Measurements from ENCODE around the gene HERC3. TPM values are rescaled to one million over a fixed set of nuclear protein-coding genes. Genes with fewer than 3 reads are reported as not detected.

Gene HERC3
- total RNA-seq, 1 donor from 2014 or later: 20.9 TPM

DNA sequence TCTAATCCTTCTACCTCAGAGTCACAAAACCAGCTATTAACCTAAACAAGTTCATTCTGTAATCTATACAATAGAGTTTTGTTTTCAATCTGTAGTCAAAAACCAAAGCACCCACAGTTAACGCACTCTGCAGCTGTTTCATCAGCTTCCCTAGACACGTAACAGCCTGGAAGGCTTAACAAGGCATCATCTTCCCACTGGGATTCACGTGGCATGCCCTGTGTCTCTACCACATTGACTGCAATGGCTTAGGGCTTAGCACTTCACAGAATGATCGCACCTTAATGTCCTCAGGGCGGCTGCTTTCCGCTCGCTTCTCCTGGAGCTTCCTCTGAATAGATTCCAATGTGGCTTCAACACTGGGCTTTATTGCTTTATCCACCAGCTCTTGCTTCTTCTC is 155.1 kb downstream of the HERC3 start:
- ATAC-seq: no peak

DNA sequence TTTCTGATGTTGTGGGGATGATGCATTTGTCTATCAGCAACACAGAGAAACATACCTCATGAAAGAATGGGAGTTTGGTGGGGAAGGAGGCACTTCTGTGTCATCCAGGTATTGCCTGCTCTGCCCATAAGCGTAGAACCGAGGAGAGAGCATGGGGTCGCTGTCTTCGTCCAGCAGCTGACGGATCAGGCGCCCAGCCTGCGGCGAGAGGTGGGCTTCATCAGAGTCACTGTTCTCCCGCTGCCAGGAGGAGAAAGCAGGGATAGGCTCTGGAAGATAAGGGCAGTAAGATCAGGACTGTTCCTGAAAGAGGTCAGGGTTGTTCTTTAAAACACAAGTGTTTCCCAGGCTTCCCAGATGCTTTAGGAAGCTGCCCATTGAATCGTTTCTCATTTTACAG is 158.1 kb downstream of the HERC3 start:
- no peak for ATAC-seq

DNA sequence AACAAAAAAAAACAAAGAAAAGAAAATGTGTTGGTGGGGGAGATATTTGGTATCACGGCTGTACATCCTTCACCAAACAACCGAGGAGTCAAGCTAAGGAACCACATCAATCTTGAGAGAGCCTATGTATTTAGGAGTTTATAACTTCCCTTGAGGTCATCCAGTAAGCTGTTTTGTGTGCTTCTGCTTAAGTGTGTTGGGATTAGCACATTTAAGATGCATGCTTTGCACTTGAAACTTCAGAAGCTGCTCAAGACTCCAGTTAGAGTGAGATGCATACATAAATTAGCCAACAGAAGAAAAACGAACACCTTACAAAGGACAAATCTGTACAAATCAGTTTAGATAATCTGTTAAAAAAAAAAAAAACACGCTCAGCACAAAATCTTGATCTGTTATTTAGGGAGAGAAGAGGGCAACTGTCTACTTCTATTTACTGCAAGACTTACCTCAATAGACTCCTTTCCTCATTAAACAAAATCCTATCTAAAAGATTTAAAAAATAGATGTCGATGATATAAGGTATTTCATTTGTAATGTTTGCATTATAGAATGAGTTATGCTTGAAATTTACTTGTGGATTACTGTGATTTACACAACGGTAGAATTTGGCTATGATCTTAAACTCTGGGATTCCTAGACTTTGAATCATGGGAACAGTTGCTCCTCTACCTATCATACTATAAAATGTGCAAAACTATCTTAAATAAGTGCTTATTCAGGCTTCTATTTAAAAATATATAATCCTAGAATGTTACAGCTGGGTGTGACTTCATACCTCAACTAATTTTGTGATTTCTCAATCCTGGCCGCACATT is 159.2 kb downstream of the HERC3 start:
- ATAC-seq: no peak

DNA sequence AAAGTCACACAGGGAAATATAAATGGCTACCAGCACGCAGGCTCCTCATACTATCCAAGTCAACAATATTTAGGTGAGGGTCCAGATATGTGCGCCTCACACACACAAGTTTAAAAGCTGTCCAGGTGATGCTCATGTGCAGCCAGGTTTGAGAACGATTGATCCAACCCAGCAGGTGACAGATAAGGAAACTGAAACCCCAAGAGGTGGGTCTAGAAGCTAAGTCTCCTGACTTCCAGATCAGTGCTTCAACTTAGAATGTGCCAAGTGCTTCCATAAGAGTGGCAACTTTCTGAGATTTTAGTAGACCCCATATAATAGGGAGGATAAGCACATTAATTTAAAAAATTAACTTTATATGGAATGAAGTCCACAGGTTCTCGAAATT is 159.8 kb downstream of the HERC3 start:
- no peak for ATAC-seq

DNA sequence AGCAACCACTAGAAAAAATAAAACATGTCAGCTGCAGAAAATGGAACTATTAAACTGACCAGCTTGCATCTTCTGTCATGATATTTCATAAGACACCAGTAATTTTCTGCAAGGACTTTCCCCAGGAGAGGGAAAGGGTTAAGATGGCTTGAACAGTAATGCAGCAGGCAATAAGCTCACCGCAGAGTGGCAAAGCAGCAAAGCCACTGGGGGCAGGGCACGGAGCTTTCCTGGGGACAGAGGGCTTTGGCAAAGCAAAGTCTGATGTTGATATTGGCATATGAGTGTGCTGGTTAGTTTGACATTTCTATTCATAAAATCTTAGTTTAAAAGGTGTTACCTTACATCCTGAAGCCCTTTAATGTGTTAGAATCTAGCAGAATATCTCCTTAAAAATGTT is 160.5 kb downstream of the HERC3 start:
- ATAC-seq: no peak

DNA sequence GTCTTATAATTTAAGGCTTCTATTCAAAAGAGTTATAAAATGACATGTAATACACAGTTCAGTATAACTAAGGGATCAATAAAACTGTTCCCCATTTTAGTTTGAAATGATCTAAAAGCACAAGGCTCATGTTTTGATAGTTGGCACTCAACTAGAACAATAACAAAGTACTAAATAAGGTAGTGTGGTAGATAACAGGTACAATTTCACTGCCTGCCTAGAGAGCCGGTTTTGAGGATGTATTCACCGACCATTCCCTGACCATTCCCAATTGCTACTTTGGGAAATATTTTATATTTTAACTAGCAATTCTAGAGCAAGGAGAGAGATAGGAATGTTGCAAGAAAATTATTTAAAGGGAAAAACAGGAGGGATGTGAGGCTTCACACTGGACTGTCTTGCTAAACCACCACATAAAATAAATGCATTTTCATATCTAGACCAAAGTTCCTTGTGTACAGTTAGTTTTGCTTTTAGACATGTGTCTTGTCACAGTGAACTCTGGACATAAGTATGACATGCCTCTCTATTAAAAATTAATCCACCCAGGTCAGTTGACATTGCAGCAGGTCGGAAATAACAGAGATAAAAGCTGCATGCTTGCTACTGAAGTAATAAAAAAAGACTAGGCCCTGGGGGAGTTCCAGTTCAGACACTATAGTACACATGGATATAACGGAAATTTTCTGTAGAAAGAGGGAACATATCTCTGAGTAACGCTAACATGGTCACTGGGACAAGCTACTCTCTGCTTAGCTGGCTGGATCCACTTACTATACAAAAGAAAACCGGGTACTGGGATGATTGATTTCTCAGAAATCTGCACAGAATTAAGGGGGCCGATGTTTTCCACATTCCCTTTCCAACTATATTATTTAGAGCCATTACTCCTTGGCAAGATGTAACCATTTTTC is 161.6 kb downstream of the HERC3 start:
- ATAC-seq: no peak

DNA sequence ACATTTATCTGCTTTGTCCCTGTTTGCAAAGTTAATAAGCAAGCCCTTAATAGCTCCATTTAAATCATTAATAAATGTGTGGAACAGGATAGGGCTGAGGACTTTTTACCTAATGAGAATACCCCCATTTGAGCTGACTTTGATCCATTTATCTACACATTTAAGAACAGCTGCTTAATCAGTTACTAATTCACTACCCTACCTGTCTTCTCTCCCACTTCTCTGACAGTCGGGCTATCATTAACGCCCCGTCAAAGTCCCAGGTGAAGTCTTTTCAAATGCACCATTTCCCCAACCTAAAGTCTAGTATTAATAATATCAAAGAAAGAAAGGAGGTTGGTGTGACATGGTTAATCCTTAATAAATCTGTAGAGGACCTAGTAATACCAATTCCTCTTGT is 162.5 kb downstream of the HERC3 start:
- ATAC-seq: no peak

DNA sequence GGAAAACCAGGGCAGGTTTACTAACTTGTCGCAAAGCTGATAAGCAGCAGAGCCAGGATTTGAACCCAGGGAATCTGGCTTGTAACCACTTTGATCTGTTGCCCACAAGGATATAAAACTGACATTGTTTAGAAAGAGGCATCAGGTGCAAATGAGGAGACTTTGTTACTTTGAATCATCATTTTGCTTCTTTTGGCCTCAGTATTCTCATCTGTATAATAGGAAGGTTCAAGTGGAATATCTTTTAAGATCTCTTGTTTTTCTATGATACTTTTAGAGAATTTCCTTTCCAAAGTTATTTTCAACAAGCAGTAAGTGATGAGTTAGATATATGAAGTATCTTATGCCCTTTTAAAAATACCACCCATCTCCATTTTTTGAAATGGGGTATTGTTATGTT is 163.2 kb downstream of the HERC3 start:
- ATAC-seq: no peak

DNA sequence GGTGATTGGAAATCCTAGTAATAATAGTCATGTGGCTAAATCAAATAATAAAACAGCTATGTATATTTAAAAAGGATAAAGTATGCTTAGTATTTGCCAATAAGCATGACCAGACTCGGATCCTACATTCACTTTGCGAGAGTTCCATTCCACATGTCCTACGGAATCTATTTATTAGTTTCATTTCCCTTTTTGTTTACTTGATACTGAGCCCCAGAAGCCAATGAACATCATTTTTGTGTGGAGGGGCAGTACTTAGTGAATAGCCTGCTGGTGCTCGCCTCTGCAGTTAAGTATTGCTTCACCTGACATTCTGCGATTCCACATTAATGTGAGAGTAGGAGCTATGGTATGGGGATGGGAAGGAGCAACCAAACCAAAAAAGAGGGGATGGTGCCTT is 163.9 kb downstream of the HERC3 start:
- ATAC-seq: no peak

DNA sequence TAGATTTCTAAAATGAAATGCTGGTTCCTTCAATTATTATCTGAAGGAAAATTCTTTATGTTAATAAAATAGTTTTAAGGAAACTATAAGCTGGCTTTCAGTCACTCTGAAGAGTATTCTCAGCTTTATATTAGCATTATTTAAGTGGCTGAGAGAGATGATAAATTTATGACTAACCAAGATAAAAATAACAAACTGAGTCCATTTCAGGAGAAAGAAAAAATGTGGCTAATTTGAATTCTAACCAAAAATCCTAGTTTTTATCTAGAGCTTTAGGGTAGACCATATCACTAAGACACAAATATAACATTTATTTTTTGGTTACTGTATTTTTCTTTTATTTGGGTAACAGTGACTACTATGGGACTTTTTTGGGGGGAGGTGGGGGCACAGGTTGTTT is 164.8 kb downstream of the HERC3 start:
- no peak for ATAC-seq

DNA sequence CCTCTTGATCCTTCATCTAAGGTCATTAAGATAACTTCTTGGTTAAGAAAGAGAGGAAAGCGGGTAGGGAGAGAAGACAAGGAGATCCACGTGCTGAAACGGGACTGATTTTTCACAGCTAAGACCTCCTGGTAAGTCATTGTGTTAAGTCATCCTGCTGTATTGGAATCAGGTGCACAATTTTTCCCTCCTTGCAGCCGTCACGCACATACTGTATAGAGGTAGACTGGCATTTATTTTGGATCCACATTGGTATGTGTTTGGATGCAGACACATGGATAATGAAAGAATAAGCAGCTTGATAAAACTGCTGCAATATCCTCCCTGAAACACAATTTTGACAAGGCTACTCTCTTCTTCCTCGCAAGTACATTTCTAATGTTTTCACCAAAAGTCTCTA is 165.5 kb downstream of the HERC3 start:
- ATAC-seq: no peak

Other genes starting within 250 kb of the HERC3 start
- 19.5 TPM for gene HERC6, start 213.6 kb upstream of the HERC3 start, total RNA-seq
- 0.80 TPM for gene HERC5, start 135.4 kb upstream of the HERC3 start, total RNA-seq
- gene PYURF, start 68.7 kb upstream of the HERC3 start, total RNA-seq: 43.6 TPM
- 1.0 TPM for gene NAP1L5, start 105.3 kb downstream of the HERC3 start, total RNA-seq

Measured in esophagus mucosa (tissue), 1 donor.